NOMO-1 (cell line): ENCODE data around the gene PEPD.

Source experiments
- DNase-seq, 2 experiments: peaks; one replicate each; lab custom pipeline; 2025; ENCODE audit not compliant: unreplicated experiment in 2 of 2; lab: John Stamatoyannopoulos, UW

Gene PEPD

GRCh38 chr19:33346665-33347064 lies 174.9 kb downstream of the PEPD start:
- DNase-seq, result no peak

GRCh38 chr19:33345163-33345562 lies 176.4 kb downstream of the PEPD start:
- DNase-seq, result no peak

DNA sequence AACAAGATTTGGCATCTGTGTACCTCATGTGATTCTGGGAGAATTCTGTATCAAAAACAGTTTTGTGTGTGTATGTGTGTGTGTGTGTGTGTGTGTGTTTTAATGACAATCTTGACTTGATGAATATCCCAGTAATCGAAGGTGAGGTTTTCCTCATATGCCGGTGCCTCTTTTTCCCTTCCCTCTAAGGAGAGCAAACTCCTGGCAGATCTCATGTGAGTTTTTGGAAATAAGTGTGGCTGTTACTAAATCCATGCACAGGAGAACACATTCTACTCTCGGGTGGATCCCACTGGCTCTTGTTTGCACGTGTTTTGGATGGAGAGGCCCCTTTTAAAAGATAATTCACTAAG lies 177.0 kb downstream of the PEPD start:
- no peak for DNase-seq

DNA sequence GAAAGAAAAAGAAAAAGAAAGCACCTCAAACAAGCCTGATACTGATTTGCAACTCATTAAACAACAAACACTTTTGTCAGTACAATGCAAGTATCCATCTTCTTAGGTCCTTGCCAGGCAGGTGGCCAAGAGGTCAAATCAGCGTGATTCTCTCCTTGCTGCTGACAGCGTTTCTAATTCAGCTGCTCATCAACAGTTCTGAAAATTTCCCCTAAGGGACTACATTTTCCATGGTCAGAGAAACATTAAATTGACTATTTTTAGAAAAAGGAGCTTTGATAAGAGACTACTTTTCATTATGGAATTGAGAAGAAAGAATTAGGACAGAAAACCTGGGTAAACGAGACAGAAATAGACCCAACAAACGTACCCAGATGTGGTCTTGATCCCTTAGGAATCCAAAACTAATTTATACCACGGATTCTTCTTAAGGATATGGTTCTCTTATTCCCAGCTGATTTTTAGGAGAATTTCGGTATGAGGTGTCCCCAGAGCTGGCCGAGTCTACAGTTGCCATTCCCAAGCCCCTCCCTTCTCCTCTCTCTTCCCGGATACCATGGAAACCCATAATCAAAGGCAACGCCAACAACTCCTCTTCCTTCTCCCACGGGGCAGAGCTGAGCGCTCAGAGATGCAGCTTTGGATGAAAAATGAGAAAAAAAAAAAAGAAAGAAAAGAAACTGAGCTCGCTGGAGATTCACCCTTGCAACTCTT lies 177.6 kb downstream of the PEPD start:
- DNase-seq, result no peak

DNA sequence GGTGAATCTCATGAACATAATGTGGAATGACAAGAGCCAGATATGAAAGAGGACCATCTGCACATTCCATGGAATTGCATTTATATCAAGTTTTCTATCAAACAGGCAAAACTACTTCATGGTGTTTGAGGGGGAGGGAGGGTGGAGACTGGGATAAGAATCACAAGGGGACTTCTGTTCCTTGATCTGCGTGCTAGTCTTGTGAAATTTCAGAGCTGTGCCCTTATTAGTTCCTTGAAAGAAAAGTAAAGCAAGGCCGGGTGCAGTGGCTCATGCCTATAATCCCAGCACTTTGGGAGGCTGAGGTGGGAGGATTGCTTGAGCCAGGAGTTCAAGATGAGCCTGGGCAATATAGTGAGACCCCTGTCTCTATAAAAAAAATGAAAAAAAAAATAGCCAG lies 178.3 kb downstream of the PEPD start:
- no peak for DNase-seq

DNA sequence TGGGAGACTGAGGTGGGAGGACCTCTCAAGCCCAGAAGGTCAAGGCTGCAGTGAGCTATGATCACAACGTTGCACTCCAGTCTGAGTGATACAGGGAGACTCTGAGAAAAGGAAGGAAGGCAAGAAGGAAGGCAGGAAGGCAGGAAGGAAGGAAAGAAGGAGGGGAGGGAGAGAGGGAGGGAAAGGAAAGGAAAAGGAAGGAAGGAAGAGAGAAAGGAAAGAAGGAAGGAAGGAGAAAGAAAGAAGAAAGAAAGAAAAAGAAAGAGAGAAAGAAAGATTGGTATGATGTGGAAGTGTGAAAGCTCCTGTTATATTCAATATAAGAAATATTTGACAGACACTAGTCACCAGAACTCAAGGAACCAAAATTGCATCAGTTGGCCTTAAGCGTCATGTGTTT lies 180.6 kb downstream of the PEPD start:
- DNase-seq, result no peak

DNA sequence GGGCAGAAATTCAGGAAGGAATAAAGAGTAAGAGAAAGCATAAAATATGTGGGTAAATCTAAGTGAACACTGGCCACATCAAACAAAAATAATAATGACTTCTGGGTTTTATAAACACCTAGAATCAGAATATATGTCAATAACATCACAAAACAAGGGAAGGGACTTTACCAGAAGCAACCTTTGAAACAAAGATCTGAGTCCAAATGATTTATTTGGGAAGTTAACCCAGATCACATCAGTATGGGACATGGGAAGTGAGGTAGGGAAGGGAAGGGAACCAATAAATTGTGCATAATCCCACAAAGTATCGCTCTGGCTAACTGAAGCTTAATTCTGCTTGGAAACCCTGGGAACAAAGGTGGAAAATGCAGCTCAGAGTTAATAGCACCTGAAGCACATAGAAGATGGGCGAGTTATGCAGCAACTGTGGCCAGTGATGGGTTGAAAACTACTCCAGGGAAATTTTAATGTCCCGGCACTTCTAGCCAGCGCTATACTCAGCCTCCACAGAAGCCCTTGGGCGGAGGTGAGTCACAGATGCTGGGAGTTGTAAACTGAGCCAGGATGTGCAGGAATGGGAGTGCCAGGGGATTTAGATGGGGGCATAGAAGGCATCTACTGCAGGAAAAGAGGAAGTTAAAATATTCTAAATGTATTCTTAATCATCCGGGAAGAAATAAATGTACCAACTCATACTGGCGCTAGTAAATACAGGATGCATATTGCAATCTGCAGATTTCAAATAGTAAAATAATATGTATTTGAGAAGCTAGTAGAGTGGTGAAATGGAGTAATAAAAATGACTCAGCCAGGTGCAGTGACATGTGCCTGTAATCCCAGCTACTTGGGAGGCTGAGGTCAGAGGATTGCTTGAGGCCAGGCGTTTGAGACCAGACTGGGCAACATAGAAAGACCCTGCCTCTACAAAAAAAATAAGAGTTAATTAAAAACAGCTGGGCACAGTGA lies 182.3 kb downstream of the PEPD start:
- DNase-seq, result peak in 1 of 2 experiments; percentile 25
